HL-60 (cell line): ENCODE results near the gene NOXA1.

ENCODE experiments used
- CTCF ChIP-seq: IDR thresholded peaks from one replicate; pipeline ENCODE4 v1.5.1; 2011; ENCODE audit warnings: low read length, control low read depth, inconsistent platforms; ENCODE audit not compliant: insufficient read depth
- GABPA ChIP-seq: IDR thresholded peaks from 2 replicates; pipeline ENCODE4 v1.6.1; 2012; ENCODE audit warnings: low read depth
- POLR2AphosphoS5 ChIP-seq: IDR thresholded peaks from 2 replicates; pipeline ENCODE4 v1.6.1; 2012; ENCODE audit warnings: low read depth
- REST ChIP-seq: IDR thresholded peaks from 2 replicates; pipeline ENCODE4 v1.6.1; 2012; ENCODE audit warnings: low read depth; ENCODE audit not compliant: insufficient replicate concordance
- SPI1 ChIP-seq: IDR thresholded peaks from 2 replicates; pipeline ENCODE4 v1.6.1; 2012; ENCODE audit warnings: low read depth, mild to moderate bottlenecking, borderline replicate concordance

GRCh38 chr9:137393176-137394150, 29.7 kb upstream of the NOXA1 start:
- TF ChIP-seq CTCF (no peak), SPI1 (no peak), POLR2AphosphoS5 (no peak), REST (no peak), GABPA (no peak)
